Measurements from ENCODE around the gene LEF1. TPM values are rescaled to one million over a fixed set of nuclear protein-coding genes. Genes with fewer than 3 reads are reported as not detected.
A peak's percentile ranks its signal among the peaks of the same experiment; 100 is the strongest.

LEF1 gene
- total RNA-seq, 2 donors from 2014 or later: 22.4 to 26.8 TPM

DNA sequence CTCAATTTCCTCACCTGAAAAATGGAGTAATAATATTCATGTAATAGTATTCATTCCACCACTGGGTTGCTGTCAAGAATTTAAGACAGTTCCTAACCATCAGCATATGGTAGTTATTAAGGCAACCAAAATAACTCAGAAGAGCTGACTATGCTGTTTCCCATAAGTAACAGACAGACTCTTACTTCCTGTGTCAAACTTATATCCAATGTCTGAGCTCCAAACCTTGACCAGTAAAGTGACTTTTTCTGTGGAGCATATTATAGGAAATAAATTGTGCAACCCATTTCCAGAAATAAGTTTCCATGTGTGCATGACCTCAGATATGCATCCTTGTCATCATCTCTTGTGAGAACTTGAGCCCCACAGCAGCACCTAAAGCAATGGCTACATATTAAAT lies 100.3 kb downstream of the LEF1 start:
- H3K27ac ChIP-seq: no peak overlapping the region
- TF ChIP-seq, protein P1, sequence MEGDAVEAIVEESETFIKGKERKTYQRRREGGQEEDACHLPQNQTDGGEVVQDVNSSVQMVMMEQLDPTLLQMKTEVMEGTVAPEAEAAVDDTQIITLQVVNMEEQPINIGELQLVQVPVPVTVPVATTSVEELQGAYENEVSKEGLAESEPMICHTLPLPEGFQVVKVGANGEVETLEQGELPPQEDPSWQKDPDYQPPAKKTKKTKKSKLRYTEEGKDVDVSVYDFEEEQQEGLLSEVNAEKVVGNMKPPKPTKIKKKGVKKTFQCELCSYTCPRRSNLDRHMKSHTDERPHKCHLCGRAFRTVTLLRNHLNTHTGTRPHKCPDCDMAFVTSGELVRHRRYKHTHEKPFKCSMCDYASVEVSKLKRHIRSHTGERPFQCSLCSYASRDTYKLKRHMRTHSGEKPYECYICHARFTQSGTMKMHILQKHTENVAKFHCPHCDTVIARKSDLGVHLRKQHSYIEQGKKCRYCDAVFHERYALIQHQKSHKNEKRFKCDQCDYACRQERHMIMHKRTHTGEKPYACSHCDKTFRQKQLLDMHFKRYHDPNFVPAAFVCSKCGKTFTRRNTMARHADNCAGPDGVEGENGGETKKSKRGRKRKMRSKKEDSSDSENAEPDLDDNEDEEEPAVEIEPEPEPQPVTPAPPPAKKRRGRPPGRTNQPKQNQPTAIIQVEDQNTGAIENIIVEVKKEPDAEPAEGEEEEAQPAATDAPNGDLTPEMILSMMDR (IDR thresholded peaks at IDR 0.05): no peak
- TF ChIP-seq POLR2AphosphoS5 (IDR thresholded peaks at IDR 0.05) (no peak), POLR2A (IDR thresholded peaks at IDR 0.05) (no peak)
- intact Hi-C loops (cut with DNase I): no loop called here

DNA sequence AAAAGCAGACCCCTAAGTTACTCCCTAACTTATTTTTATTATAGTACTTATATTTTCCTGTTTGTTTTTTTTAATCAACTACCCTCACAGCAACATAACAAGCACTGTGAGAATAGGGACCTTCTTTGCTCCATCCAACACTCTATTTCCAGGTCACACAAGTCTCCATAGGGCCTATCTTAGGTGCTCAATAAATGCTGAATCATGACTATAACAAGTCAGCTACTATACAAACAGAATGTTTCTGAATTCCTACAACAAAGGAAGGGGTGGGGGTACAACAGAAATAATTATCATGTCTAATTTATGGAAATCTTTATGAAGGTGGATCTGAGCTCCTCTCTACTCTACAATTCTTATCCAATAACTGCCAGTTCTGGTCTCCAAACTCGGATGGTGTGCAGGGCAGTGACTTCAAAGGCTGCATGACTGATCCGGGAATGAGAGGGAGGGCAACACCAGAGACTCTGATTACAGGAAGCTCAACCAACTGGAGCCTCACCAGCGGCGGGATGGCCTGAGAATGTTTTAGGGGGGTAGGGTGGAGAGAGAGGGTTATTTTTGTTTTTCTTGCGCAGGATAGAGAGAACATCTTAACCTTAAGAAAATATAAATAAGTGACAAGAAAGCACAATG lies 107.9 kb downstream of the LEF1 start:
- intact Hi-C loops (cut with DNase I): no loop called here
- no peaks in the 10 kb centered on the region for H3K36me3 ChIP-seq
- 66% methylated on average over 5 of the region's 5 CpGs for WGBS

More for the DNA sequence above, 100.3 kb downstream of the LEF1 start:
- no peak overlapping the region for H3K4me3 ChIP-seq
- H3K36me3 ChIP-seq: no peaks in the 10 kb centered on the region
- no peak for DNase-seq (ENCODE audit: low spot score)
- no peaks in the 10 kb centered on the region for H3K27me3 ChIP-seq (replicated peaks; ENCODE audit: insufficient read depth)
- no peaks in the 10 kb centered on the region for H3K9me3 ChIP-seq
- no peaks in the 10 kb centered on the region for H3K4me1 ChIP-seq (replicated peaks)

DNA sequence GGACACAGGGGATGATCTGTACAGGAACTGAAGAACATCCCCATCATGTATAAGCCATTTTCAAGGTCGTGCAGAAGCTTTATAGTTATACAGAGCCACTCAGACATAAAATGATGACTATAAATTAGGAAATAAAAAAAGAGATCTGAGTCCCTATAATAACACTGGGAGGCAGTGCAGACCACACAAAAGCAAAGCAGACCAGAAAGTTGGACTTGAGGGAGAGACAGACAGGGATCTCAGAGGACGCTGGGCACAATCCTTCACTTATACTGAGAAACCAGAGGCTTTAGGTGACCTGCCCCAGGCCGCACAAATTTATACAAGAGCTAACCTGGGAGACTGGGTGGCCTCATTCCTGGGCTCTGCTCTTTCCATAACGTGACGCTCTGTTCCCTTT lies 108.6 kb downstream of the LEF1 start:
- 47% methylated on average over 5 of the region's 5 CpGs for WGBS
- Histone ChIP-seq H3K4me3 (no peak overlapping the region), H3K36me3 (no peaks in the 10 kb centered on the region), H3K27me3 (replicated peaks; ENCODE audit: insufficient read depth) (no peaks in the 10 kb centered on the region), H3K27ac (no peak overlapping the region), H3K4me1 (replicated peaks) (no peaks in the 10 kb centered on the region), H3K9me3 (no peaks in the 10 kb centered on the region)
- intact Hi-C loops (cut with DNase I): no loop called here
- TF ChIP-seq, protein P1 (IDR thresholded peaks at IDR 0.05): peak in 3 of 4 experiments; percentile 33 to 44 (median 41)
- TF ChIP-seq POLR2AphosphoS5 (IDR thresholded peaks at IDR 0.05): no peak
- DNase-seq (ENCODE audit: low spot score): peak; percentile 25

More for the DNA sequence above, 107.9 kb downstream of the LEF1 start:
- Histone ChIP-seq H3K4me1 (replicated peaks) (no peaks in the 10 kb centered on the region), H3K27ac (no peak overlapping the region), H3K9me3 (no peaks in the 10 kb centered on the region), H3K4me3 (no peak overlapping the region), H3K27me3 (replicated peaks; ENCODE audit: insufficient read depth) (no peaks in the 10 kb centered on the region)
- DNase-seq (ENCODE audit: low spot score): no peak
- no peak for TF ChIP-seq POLR2AphosphoS5 (IDR thresholded peaks at IDR 0.05)
- TF ChIP-seq, protein P1 (IDR thresholded peaks at IDR 0.05): no peak

DNA sequence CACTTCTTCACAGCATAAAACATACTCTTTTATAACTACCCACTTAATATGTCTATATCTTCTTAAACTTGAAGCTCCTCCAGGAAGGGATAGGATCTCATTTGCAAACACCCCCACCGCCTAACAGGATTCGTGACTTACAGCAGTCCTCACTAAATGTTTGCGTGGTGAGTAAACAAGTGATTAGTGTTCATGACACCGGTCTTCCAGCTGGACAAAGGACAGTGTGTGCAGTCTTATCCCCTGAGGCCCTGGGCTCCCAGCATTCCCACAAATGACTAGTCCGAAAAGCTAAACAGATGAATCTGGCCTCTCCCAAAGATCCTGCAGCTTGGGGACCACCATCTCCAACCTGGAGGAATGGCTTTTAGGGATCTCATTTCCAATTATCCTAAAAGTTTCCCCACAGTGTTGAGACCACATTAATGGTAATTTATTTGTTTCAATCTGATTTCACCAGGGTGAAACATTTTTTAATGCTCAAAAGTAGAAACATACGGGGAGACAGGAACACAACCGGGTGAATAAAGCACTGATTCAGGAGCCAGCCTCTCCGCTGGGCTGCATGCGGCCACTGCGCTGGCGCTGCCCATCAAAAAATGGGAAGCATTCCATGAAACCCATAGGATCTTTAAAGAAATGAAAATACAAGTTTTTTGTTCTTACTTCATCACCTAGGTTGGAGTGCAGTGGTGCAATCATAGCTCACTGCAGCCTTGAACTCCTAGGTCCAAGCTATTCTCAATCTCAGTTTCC lies 109.9 kb downstream of the LEF1 start:
- TF ChIP-seq, protein P1 (IDR thresholded peaks at IDR 0.05): no peak
- TF ChIP-seq POLR2A (IDR thresholded peaks at IDR 0.05) (no peak), POLR2AphosphoS5 (IDR thresholded peaks at IDR 0.05) (peak; percentile 15)
- Histone ChIP-seq H3K27me3 (replicated peaks; ENCODE audit: insufficient read depth) (no peaks in the 10 kb centered on the region), H3K4me1 (replicated peaks) (no peaks in the 10 kb centered on the region), H3K9me3 (no peaks in the 10 kb centered on the region), H3K27ac (no peak overlapping the region), H3K4me3 (no peak overlapping the region), H3K36me3 (no peaks in the 10 kb centered on the region)
- WGBS: 61% methylated on average over 11 of the region's 11 CpGs
- DNase-seq (ENCODE audit: low spot score): peak; percentile 26
- intact Hi-C loops (cut with DNase I): no loop called here

DNA sequence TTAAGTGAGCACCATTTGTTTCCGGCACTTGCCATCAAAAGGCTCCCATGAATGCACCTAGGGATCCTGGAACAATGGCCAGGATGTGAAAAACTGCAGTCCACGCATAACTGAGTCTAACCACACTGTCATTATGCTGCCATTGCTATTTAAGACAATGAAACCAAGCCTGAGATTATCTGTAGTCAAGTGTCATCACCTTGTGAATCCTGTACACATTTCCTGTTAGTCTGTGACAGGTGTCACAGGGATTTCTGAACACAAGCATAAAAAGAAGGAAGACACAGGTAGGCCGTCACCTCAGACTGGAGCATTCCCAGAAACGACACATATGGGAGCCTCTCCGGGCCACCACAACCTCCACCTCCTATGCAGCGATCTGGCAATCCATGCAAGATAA lies 112.3 kb downstream of the LEF1 start:
- 88% methylated on average over 6 of the region's 6 CpGs for WGBS
- intact Hi-C loops (cut with DNase I): no loop called here

More for the DNA sequence above, 112.3 kb downstream of the LEF1 start:
- Histone ChIP-seq H3K27ac (no peak overlapping the region), H3K4me3 (no peak overlapping the region), H3K36me3 (no peaks in the 10 kb centered on the region), H3K27me3 (replicated peaks; ENCODE audit: insufficient read depth) (no peaks in the 10 kb centered on the region), H3K9me3 (no peaks in the 10 kb centered on the region), H3K4me1 (replicated peaks) (no peaks in the 10 kb centered on the region)
- no peak for DNase-seq (ENCODE audit: low spot score)
- TF ChIP-seq, protein P1 (IDR thresholded peaks at IDR 0.05): no peak
- TF ChIP-seq POLR2AphosphoS5 (IDR thresholded peaks at IDR 0.05) (no peak), POLR2A (IDR thresholded peaks at IDR 0.05) (no peak)

Measured in prostate gland (tissue), 2 donors.